ENCODE measurements around the gene CCDC81. TPM values are rescaled to one million over a fixed set of nuclear protein-coding genes. Genes with fewer than 3 reads are reported as not detected.
A peak's percentile ranks its signal among the peaks of the same experiment; 100 is the strongest.

Gene CCDC81
- total RNA-seq (2013) = 0.25 TPM
- polyA plus RNA-seq (under 1 TPM; 0.11 to 0.31 (median 0.24) TPM), polyA minus RNA-seq (0.08 TPM in 1 of 2 replicates, not detected in the other), total RNA-seq (0.06 to 1.8 (median 0.25) reads per million in 11 experiments)

DNA sequence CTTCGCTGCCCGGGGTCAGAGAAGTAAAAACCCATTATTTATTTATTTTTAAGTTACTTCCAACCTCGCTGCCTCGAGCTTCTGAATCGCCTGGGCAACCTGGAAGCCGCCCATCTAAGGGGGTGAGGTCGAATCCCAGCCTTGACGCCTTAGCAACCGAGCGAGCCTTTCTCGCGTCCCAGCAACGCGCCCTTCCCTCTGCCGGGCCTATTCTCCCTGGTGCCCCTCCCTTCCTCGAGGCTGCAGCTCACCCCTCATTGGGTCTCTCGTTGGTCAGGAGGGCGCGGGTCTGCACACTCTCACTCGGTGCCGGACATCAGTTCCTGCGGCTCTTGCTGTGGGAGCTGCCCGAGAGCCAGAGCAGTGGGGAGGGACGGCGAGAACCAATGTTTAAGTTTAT, at the start of gene CCDC81:
CCDC81 (plus strand) TSS at position 302 of the 400 bp plus-strand sequence. CDS start 277 bp downstream, outside the sequence.
- peak within 1 kb of the TSS; percentile 6 for H3K4me2 ChIP-seq (replicated peaks; ENCODE audit: extremely low read depth, low read length, poor library complexity, severe bottlenecking)
- no peak for DNase-seq
- no peaks in the 10 kb centered on the region for H3K79me2 ChIP-seq (ENCODE audit: insufficient read depth, low read length)
- peaks cover 17% of the 10 kb centered on the region for H3K4me1 Mint-ChIP-seq
- no peaks in the 10 kb centered on the region for H4K20me1 ChIP-seq (ENCODE audit: insufficient read depth, low read length)
- intact Hi-C loops (cut with micrococcal nuclease) = no loop called here
- peaks cover 13 to 14% of the 10 kb centered on the region in 2 donors for H3K9me3 ChIP-seq (replicated peaks in 1 of 2; ENCODE audit: control insufficient read depth in 1 of 2, insufficient read depth in 1 of 2, low read length in 2 of 2)
- H3K4me3 Mint-ChIP-seq = peak within 1 kb of the TSS; percentile 44 to 55
- H3K4me1 ChIP-seq (ENCODE audit: control insufficient read depth in 1 of 2, insufficient read depth in 2 of 2, low read length in 2 of 2) = peaks cover 0 to 7% of the 10 kb centered on the region in 2 donors
- no peaks in the 10 kb centered on the region for H3K36me3 ChIP-seq (replicated peaks in 1 of 2; ENCODE audit: control insufficient read depth in 1 of 2, insufficient read depth in 2 of 2, low read length in 2 of 2)
- no peak within 1 kb of the TSS for H3K4me3 ChIP-seq (replicated peaks in 1 of 3; ENCODE audit: low read depth in 2 of 3, low read length in 3 of 3)
- H3K36me3 Mint-ChIP-seq = no peaks in the 10 kb centered on the region
- H2AFZ ChIP-seq (ENCODE audit: insufficient read depth, low read depth, low read length, poor library complexity, severe bottlenecking) = no peak within 1 kb of the TSS
- 20% methylated on average over 19 of the region's 25 CpGs for WGBS (ENCODE audit: insufficient coverage)
- peaks cover 0 to 7% (median 6%) of the 10 kb centered on the region in 3 donors for H3K27me3 Mint-ChIP-seq (ENCODE audit: low read depth in 3 of 3)
- H3K27ac Mint-ChIP-seq = peak within 1 kb of the TSS in 1 of 7 donors; percentile 27
- TF ChIP-seq, protein P1, sequence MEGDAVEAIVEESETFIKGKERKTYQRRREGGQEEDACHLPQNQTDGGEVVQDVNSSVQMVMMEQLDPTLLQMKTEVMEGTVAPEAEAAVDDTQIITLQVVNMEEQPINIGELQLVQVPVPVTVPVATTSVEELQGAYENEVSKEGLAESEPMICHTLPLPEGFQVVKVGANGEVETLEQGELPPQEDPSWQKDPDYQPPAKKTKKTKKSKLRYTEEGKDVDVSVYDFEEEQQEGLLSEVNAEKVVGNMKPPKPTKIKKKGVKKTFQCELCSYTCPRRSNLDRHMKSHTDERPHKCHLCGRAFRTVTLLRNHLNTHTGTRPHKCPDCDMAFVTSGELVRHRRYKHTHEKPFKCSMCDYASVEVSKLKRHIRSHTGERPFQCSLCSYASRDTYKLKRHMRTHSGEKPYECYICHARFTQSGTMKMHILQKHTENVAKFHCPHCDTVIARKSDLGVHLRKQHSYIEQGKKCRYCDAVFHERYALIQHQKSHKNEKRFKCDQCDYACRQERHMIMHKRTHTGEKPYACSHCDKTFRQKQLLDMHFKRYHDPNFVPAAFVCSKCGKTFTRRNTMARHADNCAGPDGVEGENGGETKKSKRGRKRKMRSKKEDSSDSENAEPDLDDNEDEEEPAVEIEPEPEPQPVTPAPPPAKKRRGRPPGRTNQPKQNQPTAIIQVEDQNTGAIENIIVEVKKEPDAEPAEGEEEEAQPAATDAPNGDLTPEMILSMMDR (IDR thresholded peaks at IDR 0.05) = no peak
- H3K27me3 ChIP-seq (ENCODE audit: control insufficient read depth in 2 of 2, insufficient read depth in 2 of 2, low read length in 2 of 2) = no peaks in the 10 kb centered on the region
- peaks cover 13 to 27% (median 20%) of the 10 kb centered on the region in 7 donors for H3K9me3 Mint-ChIP-seq
- H3K9ac ChIP-seq (ENCODE audit: insufficient read depth, low read length, poor library complexity, severe bottlenecking) = no peak within 1 kb of the TSS
- no peak within 1 kb of the TSS for H3K27ac ChIP-seq (ENCODE audit: low read depth in 1 of 2, low read length in 2 of 2)

DNA sequence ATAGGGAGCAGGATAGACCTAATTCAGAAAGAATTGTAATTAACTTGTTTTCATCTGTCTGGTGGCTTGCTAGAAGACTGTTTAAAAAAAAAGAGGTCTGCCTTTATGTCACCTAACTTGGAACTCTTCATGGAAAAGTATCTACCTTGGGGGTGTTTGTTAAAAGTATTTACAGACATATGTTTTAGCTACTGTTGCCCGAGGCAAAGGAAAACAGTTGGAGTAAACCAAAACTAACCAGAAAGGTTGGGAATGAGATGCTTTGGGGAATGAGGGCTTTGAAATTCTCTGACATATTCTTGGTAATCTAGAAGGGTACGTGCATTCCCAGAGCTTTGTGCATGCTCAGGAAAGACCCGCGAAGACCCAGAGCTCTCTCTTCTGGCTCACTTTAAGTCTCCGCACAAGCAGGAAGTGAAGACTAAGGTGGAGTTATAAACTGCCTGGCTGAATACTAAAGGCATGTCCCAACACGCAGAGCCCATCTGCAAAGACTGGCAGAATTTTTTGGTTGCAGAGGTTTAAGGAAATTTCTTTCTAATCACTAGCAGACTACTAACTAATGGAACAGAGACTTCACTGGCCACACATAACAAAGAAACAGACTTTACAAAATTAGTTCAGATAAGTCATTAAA, 39.4 kb upstream of the CCDC81 start:
- Histone ChIP-seq H3K9ac (ENCODE audit: insufficient read depth, low read length, poor library complexity, severe bottlenecking) (no peak overlapping the region), H3K9me3 (replicated peaks in 1 of 2; ENCODE audit: control insufficient read depth in 1 of 2, insufficient read depth in 1 of 2, low read length in 2 of 2) (no peaks in the 10 kb centered on the region), H4K20me1 (ENCODE audit: insufficient read depth, low read length) (no peaks in the 10 kb centered on the region), H3K4me1 (ENCODE audit: control insufficient read depth in 1 of 2, insufficient read depth in 2 of 2, low read length in 2 of 2) (no peaks in the 10 kb centered on the region), H3K27me3 (ENCODE audit: control insufficient read depth in 2 of 2, insufficient read depth in 2 of 2, low read length in 2 of 2) (no peaks in the 10 kb centered on the region), H3K36me3 (replicated peaks in 1 of 2; ENCODE audit: control insufficient read depth in 1 of 2, insufficient read depth in 2 of 2, low read length in 2 of 2) (peaks cover 41 to 95% of the 10 kb centered on the region in 2 donors), H3K4me2 (replicated peaks; ENCODE audit: extremely low read depth, low read length, poor library complexity, severe bottlenecking) (no peak overlapping the region), H3K27ac (ENCODE audit: low read depth in 1 of 2, low read length in 2 of 2) (no peak overlapping the region), H2AFZ (ENCODE audit: insufficient read depth, low read depth, low read length, poor library complexity, severe bottlenecking) (no peak overlapping the region), H3K4me3 (replicated peaks in 1 of 3; ENCODE audit: low read depth in 2 of 3, low read length in 3 of 3) (no peak overlapping the region), H3K79me2 (ENCODE audit: insufficient read depth, low read length) (no peaks in the 10 kb centered on the region)
- intact Hi-C loops (cut with micrococcal nuclease) = no loop called here
- TF ChIP-seq, protein P1 (IDR thresholded peaks at IDR 0.05) = no peak
- 100% methylated on average over 4 of the region's 6 CpGs for WGBS (ENCODE audit: insufficient coverage)
- Mint-ChIP-seq H3K27ac (peak overlapping the region in 1 of 7 donors; percentile 22), H3K4me3 (no peak overlapping the region), H3K36me3 (peaks cover 72 to 88% of the 10 kb centered on the region in 2 donors), H3K4me1 (peaks cover 2% of the 10 kb centered on the region), H3K9me3 (peaks cover 6 to 18% (median 9%) of the 10 kb centered on the region in 7 donors), H3K27me3 (ENCODE audit: low read depth in 3 of 3) (peaks cover 0 to 2% (median 1%) of the 10 kb centered on the region in 3 donors)
- DNase-seq = no peak
